DOHH2 (cell line): ENCODE data around the gene KCNJ6.

ENCODE experiments used
- EZH2phosphoT487 ChIP-seq: fragments of 200-600 bp; sonication (generic); IDR thresholded peaks from 2 replicates; pipeline ENCODE4 v1.6.1; 2017; ENCODE audit warnings: borderline replicate concordance, mild to moderate bottlenecking, antibody characterized with exemption, low read length, moderate library complexity, mixed read lengths
- TF ChIP-seq, protein P1 (sequence below): fragments of 200-600 bp; sonication (generic); IDR thresholded peaks from one replicate; pipeline ENCODE4 v1.5.1; 2014; ENCODE audit warnings: antibody characterized with exemption, mild to moderate bottlenecking, low read depth, low read length; ENCODE audit not compliant: poor library complexity, severe bottlenecking

GRCh38 chr21:37702241-37702640, 214.0 kb downstream of the KCNJ6 start:
- TF ChIP-seq, protein P1, sequence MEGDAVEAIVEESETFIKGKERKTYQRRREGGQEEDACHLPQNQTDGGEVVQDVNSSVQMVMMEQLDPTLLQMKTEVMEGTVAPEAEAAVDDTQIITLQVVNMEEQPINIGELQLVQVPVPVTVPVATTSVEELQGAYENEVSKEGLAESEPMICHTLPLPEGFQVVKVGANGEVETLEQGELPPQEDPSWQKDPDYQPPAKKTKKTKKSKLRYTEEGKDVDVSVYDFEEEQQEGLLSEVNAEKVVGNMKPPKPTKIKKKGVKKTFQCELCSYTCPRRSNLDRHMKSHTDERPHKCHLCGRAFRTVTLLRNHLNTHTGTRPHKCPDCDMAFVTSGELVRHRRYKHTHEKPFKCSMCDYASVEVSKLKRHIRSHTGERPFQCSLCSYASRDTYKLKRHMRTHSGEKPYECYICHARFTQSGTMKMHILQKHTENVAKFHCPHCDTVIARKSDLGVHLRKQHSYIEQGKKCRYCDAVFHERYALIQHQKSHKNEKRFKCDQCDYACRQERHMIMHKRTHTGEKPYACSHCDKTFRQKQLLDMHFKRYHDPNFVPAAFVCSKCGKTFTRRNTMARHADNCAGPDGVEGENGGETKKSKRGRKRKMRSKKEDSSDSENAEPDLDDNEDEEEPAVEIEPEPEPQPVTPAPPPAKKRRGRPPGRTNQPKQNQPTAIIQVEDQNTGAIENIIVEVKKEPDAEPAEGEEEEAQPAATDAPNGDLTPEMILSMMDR, result no peak
- TF ChIP-seq EZH2phosphoT487, result no peak
